Panc1 (cell line): ENCODE measurements around the gene CSHL1. TPM values are rescaled to one million over a fixed set of nuclear protein-coding genes. Genes with fewer than 3 reads are reported as not detected.
"Not testable (repeated sequence)": the region's sequence is repeated elsewhere in the genome, so short reads cannot be mapped to it uniquely, and the experiment has no call there.

Experiments
- ATAC-seq: fragments of 200-7000 bp; cut with Tn5 transposase; 2 replicates; pipeline ENCODE4 v1.9.1; 2020; ENCODE audit warnings: mild to moderate bottlenecking, moderate library complexity
- BruUV-seq: library from RNA; stranded (reverse); fragments of 400-500 nt; replicated peaks from 2 replicates; lab custom pipeline; 2021; lab: Mats Ljungman, UMichigan
- CTCF ChIA-PET: fragments of 300-600 bp; sonication (Branson Sonifier 250); formaldehyde crosslinking; loops from one replicate; lab custom pipeline; 2022; ENCODE audit warnings: antibody characterized with exemption; lab: Charles Lee
- POLR2A ChIA-PET: fragments of 300-600 bp; sonication (Branson Sonifier 250); formaldehyde crosslinking; loops from one replicate; lab custom pipeline; 2022; ENCODE audit warnings: antibody characterized with exemption; lab: Charles Lee
- DNase-seq: peaks from one replicate; pipeline ENCODE4 v3.0.0-alpha.2; 2010; ENCODE audit warnings: low read depth, low spot score
- H3K27ac ChIP-seq: 2 replicates; pipeline ENCODE4 v1.5.1; 2011; ENCODE audit warnings: mild to moderate bottlenecking, low read length, inconsistent platforms
- H3K27me3 ChIP-seq: fragments of 200-500 bp; sonication (Bioruptor generic); 2 replicates; pipeline ENCODE4 v1.6.0; 2014; ENCODE audit warnings: low read length, inconsistent platforms; ENCODE audit not compliant: control insufficient read depth, insufficient read depth
- H3K36me3 ChIP-seq: fragments of 200-500 bp; sonication (Bioruptor generic); 2 replicates; pipeline ENCODE4 v1.5.1; 2014; ENCODE audit warnings: inconsistent platforms, mild to moderate bottlenecking, low read length, moderate library complexity; ENCODE audit not compliant: control insufficient read depth, insufficient read depth
- H3K4me1 ChIP-seq: 2 replicates; pipeline ENCODE4 v1.5.1; 2011; ENCODE audit warnings: inconsistent platforms, mild to moderate bottlenecking, low read length, moderate library complexity; ENCODE audit not compliant: control insufficient read depth, insufficient read depth
- H3K4me3 ChIP-seq, 2 experiments: 2 replicates each; pipeline ENCODE4 v1.5.1; 2011 to 2012; ENCODE audit warnings: low read depth in 2 of 2, low read length in 2 of 2, mild to moderate bottlenecking in 2 of 2, inconsistent platforms in 1 of 2, moderate library complexity in 1 of 2
- H3K9me3 ChIP-seq: fragments of 200-500 bp; sonication (Bioruptor generic); 2 replicates; pipeline ENCODE4 v1.5.1; 2014; ENCODE audit warnings: low read depth, mild to moderate bottlenecking, inconsistent platforms, low read length, moderate library complexity; ENCODE audit not compliant: control insufficient read depth, insufficient read depth
- SIN3A ChIP-seq: IDR thresholded peaks from 2 replicates; pipeline ENCODE4 v1.6.1; 2012; ENCODE audit warnings: low read depth, mild to moderate bottlenecking, low read length, moderate library complexity, borderline replicate concordance; ENCODE audit not compliant: insufficient read depth
- in situ Hi-C: cut with HindIII; loops from 2 replicates; pipeline ENCODE4 v1.10.0; 2016; ENCODE audit warnings: low sequenced_read_pairs, low pct_unique_long_range_greater_than_20kb
- intact Hi-C: fragments of 100-400 bp; cut with micrococcal nuclease; formaldehyde crosslinking; loops from one replicate; pipeline ENCODE4 v1.10.0; 2022; ENCODE audit not compliant: unreplicated experiment
- total RNA-seq: library from RNA; stranded (reverse); gene quantifications from one replicate; pipeline ENCODE4 v1.2.1, GENCODE V29; 2021; ENCODE audit not compliant: unreplicated experiment
- TF ChIP-seq, protein P1 (sequence below), 2 experiments: IDR thresholded peaks; 2 replicates each; pipeline ENCODE4 v1.6.1; 2011 to 2012; ENCODE audit warnings: low read depth in 2 of 2, control low read depth in 1 of 2, low read length in 1 of 2, mild to moderate bottlenecking in 1 of 2, moderate library complexity in 1 of 2; ENCODE audit not compliant: insufficient read depth in 1 of 2
- TF ChIP-seq, protein P2 (sequence below): fragments of 450-650 bp; IDR thresholded peaks from 2 replicates; pipeline ENCODE4 v1.5.1; 2017; ENCODE audit warnings: mild to moderate bottlenecking

CSHL1 gene
- total RNA-seq, 1 experiment from 2014 or later, result not detected

DNA sequence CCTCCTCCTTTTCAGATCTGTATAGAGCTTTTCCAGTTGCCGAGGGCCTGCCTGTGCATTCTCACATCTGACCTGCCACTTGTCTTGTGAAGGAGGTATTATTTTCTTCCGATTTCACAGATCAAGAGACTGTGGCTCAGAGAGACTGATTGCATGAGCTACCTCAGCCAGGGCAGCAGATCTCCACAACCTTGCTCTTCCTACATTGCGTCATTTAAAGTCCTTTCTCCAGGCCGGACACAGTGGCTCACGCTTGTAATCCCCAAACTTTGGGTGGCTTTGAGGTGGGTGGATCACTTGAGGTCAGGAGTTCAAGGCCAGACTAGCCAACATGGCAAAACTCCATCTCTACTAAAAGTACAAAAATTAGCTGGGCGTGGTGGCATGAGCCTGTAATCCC, 9.0 kb upstream of the CSHL1 start:
- H3K36me3 ChIP-seq, H3K4me1 ChIP-seq, H3K9me3 ChIP-seq, intact Hi-C loops, H3K27ac ChIP-seq, ATAC-seq, H3K4me3 ChIP-seq, H3K27me3 ChIP-seq, BruUV-seq, DNase-seq, in situ Hi-C loops: not testable (repeated sequence)
- CTCF ChIA-PET, result interaction anchor here (0.6 to 2.9 kb wide), 9 partner anchors 9 to 408 kb away, joined by 3 to 14 read pairs (median 4); no protein-coding TSS in a partner anchor
- POLR2A ChIA-PET, result interaction anchor here (0.5 kb wide), 1 partner anchor 17 kb away, joined by 10 read pairs; no protein-coding TSS in a partner anchor

DNA sequence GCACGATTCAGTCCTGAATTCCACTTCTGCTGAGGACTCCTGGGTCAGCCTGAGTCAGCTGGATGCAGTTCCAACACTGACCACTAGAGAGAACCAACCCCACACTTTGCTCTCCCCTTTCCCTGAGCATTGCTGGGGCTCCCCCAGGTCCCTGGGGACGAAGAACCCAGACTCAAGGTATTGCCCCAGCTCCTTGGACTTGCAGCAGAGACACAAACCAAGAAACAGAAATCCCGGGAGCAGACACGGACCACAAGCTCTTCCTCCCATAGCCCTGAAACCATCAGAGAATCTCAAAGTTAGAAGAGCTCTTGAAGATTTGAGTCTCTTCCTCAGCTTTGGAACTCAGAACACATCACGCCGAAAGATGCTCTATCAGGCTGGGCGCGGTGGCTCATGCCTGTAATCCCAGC, 8.3 kb upstream of the CSHL1 start:
- Histone ChIP-seq H3K9me3 (no peaks in the 10 kb centered on the region), H3K36me3 (no peaks in the 10 kb centered on the region), H3K4me1 (no peaks in the 10 kb centered on the region), H3K4me3 (no peak overlapping the region), H3K27me3 (no peaks in the 10 kb centered on the region), H3K27ac (no peak overlapping the region)
- intact Hi-C loops (loop anchor here (10.0 kb wide), 3 partner anchors 75 to 215 kb away; partner anchors contain the start of genes ERN1, ICAM2 and PRR29), in situ Hi-C loops (no loop called here)
- DNase-seq (peak; percentile 72), ATAC-seq (peak; percentile 93)
- BruUV-seq, result no TSS peak
- ChIA-PET POLR2A (no interaction called here), CTCF (interaction anchor here (0.5 to 2.9 kb wide), 12 partner anchors 10 to 409 kb away, joined by 3 to 14 read pairs (median 4); partner anchors contain the start of gene ERN1)
- TF ChIP-seq, protein P1, sequence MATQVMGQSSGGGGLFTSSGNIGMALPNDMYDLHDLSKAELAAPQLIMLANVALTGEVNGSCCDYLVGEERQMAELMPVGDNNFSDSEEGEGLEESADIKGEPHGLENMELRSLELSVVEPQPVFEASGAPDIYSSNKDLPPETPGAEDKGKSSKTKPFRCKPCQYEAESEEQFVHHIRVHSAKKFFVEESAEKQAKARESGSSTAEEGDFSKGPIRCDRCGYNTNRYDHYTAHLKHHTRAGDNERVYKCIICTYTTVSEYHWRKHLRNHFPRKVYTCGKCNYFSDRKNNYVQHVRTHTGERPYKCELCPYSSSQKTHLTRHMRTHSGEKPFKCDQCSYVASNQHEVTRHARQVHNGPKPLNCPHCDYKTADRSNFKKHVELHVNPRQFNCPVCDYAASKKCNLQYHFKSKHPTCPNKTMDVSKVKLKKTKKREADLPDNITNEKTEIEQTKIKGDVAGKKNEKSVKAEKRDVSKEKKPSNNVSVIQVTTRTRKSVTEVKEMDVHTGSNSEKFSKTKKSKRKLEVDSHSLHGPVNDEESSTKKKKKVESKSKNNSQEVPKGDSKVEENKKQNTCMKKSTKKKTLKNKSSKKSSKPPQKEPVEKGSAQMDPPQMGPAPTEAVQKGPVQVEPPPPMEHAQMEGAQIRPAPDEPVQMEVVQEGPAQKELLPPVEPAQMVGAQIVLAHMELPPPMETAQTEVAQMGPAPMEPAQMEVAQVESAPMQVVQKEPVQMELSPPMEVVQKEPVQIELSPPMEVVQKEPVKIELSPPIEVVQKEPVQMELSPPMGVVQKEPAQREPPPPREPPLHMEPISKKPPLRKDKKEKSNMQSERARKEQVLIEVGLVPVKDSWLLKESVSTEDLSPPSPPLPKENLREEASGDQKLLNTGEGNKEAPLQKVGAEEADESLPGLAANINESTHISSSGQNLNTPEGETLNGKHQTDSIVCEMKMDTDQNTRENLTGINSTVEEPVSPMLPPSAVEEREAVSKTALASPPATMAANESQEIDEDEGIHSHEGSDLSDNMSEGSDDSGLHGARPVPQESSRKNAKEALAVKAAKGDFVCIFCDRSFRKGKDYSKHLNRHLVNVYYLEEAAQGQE (IDR thresholded peaks at IDR 0.05; ENCODE audit: insufficient read depth in 1 of 2, low read depth in 2 of 2, low read length in 1 of 2), result no peak
- TF ChIP-seq, protein P2, sequence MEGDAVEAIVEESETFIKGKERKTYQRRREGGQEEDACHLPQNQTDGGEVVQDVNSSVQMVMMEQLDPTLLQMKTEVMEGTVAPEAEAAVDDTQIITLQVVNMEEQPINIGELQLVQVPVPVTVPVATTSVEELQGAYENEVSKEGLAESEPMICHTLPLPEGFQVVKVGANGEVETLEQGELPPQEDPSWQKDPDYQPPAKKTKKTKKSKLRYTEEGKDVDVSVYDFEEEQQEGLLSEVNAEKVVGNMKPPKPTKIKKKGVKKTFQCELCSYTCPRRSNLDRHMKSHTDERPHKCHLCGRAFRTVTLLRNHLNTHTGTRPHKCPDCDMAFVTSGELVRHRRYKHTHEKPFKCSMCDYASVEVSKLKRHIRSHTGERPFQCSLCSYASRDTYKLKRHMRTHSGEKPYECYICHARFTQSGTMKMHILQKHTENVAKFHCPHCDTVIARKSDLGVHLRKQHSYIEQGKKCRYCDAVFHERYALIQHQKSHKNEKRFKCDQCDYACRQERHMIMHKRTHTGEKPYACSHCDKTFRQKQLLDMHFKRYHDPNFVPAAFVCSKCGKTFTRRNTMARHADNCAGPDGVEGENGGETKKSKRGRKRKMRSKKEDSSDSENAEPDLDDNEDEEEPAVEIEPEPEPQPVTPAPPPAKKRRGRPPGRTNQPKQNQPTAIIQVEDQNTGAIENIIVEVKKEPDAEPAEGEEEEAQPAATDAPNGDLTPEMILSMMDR, result peak; percentile 86
- no peak for TF ChIP-seq SIN3A

DNA sequence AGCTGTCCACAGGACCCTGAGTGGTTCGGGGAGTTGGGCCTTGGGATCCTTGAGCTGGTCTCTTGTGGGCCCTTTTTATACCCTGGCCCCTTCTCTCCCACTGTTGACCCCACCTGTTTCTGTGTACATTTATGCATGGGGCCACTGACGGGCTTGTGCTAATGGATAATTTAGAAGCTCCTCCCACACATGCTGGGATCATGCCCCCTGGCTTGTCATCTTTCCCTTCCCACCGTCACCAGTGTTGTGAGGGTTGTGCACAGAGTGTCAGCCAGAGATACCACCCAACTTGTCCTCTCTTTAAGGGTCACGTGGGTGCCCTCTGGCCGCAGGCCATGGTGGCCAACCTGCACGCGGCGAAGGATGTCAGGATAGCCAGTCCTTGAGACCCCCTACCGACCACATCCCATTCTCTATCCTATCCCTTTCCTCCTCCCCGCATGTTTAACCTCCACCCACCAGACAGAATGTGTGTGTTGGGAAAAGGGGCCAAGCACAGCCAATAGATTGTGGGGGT, 7.8 kb upstream of the CSHL1 start, which contains the start of gene GH1:
GH1 (minus strand) TSS at position 51 of the 517 bp plus-strand sequence. CDS start 63 bp downstream, outside the sequence.
- ATAC-seq, in situ Hi-C loops, H3K36me3 ChIP-seq, DNase-seq, H3K4me3 ChIP-seq, H3K4me1 ChIP-seq, POLR2A ChIA-PET, H3K27me3 ChIP-seq, H3K9me3 ChIP-seq, BruUV-seq, H3K27ac ChIP-seq: not testable (repeated sequence)
- intact Hi-C loops, result loop anchor here (10.0 kb wide), 3 partner anchors 76 to 216 kb away; partner anchors contain the start of genes ERN1, ICAM2 and PRR29
- CTCF ChIA-PET, result interaction anchor here (0.5 to 2.9 kb wide), 9 partner anchors 10 to 215 kb away, joined by 3 to 14 read pairs (median 4); partner anchors contain the start of gene ERN1
